LHCN-M2 (cell line): Measurements from ENCODE around the gene PLEKHG2. TPM values are rescaled to one million over a fixed set of nuclear protein-coding genes. Genes with fewer than 3 reads are reported as not detected.

ENCODE experiments used
- total RNA-seq: library from RNA; depleted of rRNA; stranded (reverse); fragments of >200 nt; gene quantifications from 2 replicates; pipeline ENCODE4 v1.2.3, GENCODE V29; 2014; rRNA removed

PLEKHG2 gene
- total RNA-seq, 1 experiment from 2014 or later = 23.4 TPM

Other genes starting within 250 kb of the PLEKHG2 start
- gene NCCRP1, start 215.7 kb upstream of the PLEKHG2 start, total RNA-seq = not detected in 2 replicates
- not detected in 2 replicates for gene SYCN, start 208.4 kb upstream of the PLEKHG2 start, total RNA-seq
- not detected in 2 replicates for gene IFNL3, start 167.7 kb upstream of the PLEKHG2 start, total RNA-seq
- gene IFNL4, start 163.8 kb upstream of the PLEKHG2 start, total RNA-seq = not detected in 2 replicates
- gene IFNL2, start 144.3 kb upstream of the PLEKHG2 start, total RNA-seq = not detected in 2 replicates
- gene IFNL1, start 116.3 kb upstream of the PLEKHG2 start, total RNA-seq = not detected in 2 replicates
- 0.13 TPM in 1 of 2 replicates, not detected in the other for gene LRFN1, start 91.8 kb upstream of the PLEKHG2 start, total RNA-seq
- not detected in 2 replicates for gene GMFG, start 76.6 kb upstream of the PLEKHG2 start, total RNA-seq
- gene SAMD4B, start 70.2 kb upstream of the PLEKHG2 start, total RNA-seq = 90.4 and 126 TPM in 2 replicates
- 51.9 and 61.7 TPM in 2 replicates for gene PAF1, start 21.6 kb upstream of the PLEKHG2 start, total RNA-seq
- gene MED29, start 21.3 kb upstream of the PLEKHG2 start, total RNA-seq = 32.8 and 38.7 TPM in 2 replicates
- 9.3 and 15.0 TPM in 2 replicates for gene ZFP36, start 5.8 kb upstream of the PLEKHG2 start, total RNA-seq
- 159 and 209 TPM in 2 replicates for gene RPS16, start 23.3 kb downstream of the PLEKHG2 start, total RNA-seq
- gene SUPT5H, start 32.9 kb downstream of the PLEKHG2 start, total RNA-seq = 74.8 and 79.0 TPM in 2 replicates
- 99.1 and 120 TPM in 2 replicates for gene TIMM50, start 68.2 kb downstream of the PLEKHG2 start, total RNA-seq
- 2.4 and 2.6 TPM in 2 replicates for gene DLL3, start 86.3 kb downstream of the PLEKHG2 start, total RNA-seq
- gene SELENOV, start 102.5 kb downstream of the PLEKHG2 start, total RNA-seq = not detected in 2 replicates
- gene EID2B, start 120.2 kb downstream of the PLEKHG2 start, total RNA-seq = 3.0 and 4.8 TPM in 2 replicates
- 9.7 and 14.8 TPM in 2 replicates for gene EID2, start 127.5 kb downstream of the PLEKHG2 start, total RNA-seq
- gene LGALS13, start 189.9 kb downstream of the PLEKHG2 start, total RNA-seq = not detected in 2 replicates
- gene LGALS16, start 243.2 kb downstream of the PLEKHG2 start, total RNA-seq = not detected in 2 replicates